Vagina (tissue), 2 donors: ENCODE results near the gene ATP5MC3. TPM values are rescaled to one million over a fixed set of nuclear protein-coding genes. Genes with fewer than 3 reads are reported as not detected.

ENCODE experiments used
- DNase-seq, 2 donors: peaks; one replicate each; pipeline ENCODE4 v3.0.0-alpha.2; 2017; ENCODE audit errors: extremely low spot score in 2 of 2
- H3K27ac ChIP-seq: fragments of 200-600 bp; sonication (generic); one replicate; pipeline ENCODE4 v1.5.1; 2019
- H3K27me3 ChIP-seq: fragments of 200-600 bp; sonication (generic); one replicate; pipeline ENCODE4 v1.5.1; 2019
- H3K36me3 ChIP-seq, 2 donors: fragments of 200-600 bp; sonication (generic); one replicate each; pipeline ENCODE4 v1.5.1; 2017 to 2019
- H3K4me1 ChIP-seq: fragments of 200-600 bp; sonication (generic); one replicate; pipeline ENCODE4 v1.5.1; 2019
- H3K4me3 ChIP-seq, 2 donors: fragments of 200-600 bp; sonication (generic); 1 replicate in 1 of 2; 2 replicates in 1 of 2; pipeline ENCODE4 v1.5.1; 2016 to 2019
- H3K9me3 ChIP-seq: fragments of 200-600 bp; sonication (generic); one replicate; pipeline ENCODE4 v1.5.1; 2019
- POLR2A ChIP-seq, 2 donors: fragments of 450-650 bp; IDR thresholded peaks; one replicate each; pipeline ENCODE4 v1.6.1; 2017; ENCODE audit warnings: antibody characterized with exemption in 2 of 2, mild to moderate bottlenecking in 2 of 2, moderate library complexity in 2 of 2
- POLR2AphosphoS5 ChIP-seq, 2 donors: sonication (generic); formaldehyde crosslinking; IDR thresholded peaks; one replicate each; pipeline ENCODE4 v1.9.0; 2017; ENCODE audit warnings: antibody characterized with exemption in 2 of 2, mild to moderate bottlenecking in 2 of 2, low read depth in 1 of 2; ENCODE audit not compliant: insufficient read depth in 1 of 2
- intact Hi-C: fragments of 100-400 bp; cut with DNase I; formaldehyde crosslinking; loops from one replicate; pipeline ENCODE4 v1.15.1; 2023
- total RNA-seq: library from RNA; depleted of rRNA; stranded (reverse); fragments of >200 nt; gene quantifications from one replicate; pipeline ENCODE4 v1.2.3, GENCODE V29; 2016
- TF ChIP-seq, protein P1 (sequence below), 3 experiments: fragments of 450-650 bp in 2 of 3; fragments of 200-600 bp in 1 of 3; sonication (generic) in 1 of 3; IDR thresholded peaks; one replicate each; pipeline ENCODE4 v1.5.1; 2017 to 2019; ENCODE audit warnings: antibody characterized with exemption in 3 of 3, mild to moderate bottlenecking in 2 of 3, moderate library complexity in 2 of 3

Gene ATP5MC3
- total RNA-seq, 1 donor from 2014 or later = 106 TPM

DNA sequence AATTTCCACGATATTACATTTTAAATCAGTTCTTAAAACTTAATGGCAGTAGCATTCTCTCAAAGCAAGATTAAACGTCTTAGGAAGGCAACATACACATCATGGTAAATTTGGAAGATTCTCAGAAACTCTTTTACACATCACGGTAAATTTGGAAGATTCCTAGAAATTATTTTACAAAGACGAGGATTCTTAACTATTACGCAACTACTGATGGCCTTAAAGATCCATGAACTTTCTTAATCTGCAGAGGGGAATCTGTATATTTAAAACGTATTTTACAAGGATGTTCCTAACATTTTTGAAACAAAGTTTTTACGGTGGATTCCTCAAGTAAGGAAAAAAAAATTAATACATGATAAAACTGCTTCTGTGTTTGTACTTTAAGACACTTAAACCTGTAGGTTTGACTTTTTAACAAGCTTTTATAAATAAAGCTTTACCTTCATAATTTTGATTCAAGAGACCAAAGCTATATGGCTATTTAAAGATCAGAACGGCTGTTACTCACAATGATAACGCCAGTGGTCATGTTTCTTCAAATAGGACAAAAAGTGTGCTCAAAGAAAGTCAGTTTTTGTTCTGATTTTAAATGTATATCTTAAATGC lies 15.2 kb downstream of the ATP5MC3 start:
- DNase-seq = no peak
- no peaks in the 10 kb centered on the region for H3K36me3 ChIP-seq
- intact Hi-C loops = no loop called here
- peak overlapping the region; percentile 99 for H3K27ac ChIP-seq
- peaks cover 17% of the 10 kb centered on the region for H3K4me1 ChIP-seq
- peak overlapping the region; percentile 97 to 99 for H3K4me3 ChIP-seq
- TF ChIP-seq POLR2AphosphoS5 (IDR thresholded peaks at IDR 0.05; ENCODE audit: insufficient read depth in 1 of 2, low read depth in 1 of 2) (no peak), POLR2A (IDR thresholded peaks at IDR 0.05) (no peak)
- TF ChIP-seq, protein P1, sequence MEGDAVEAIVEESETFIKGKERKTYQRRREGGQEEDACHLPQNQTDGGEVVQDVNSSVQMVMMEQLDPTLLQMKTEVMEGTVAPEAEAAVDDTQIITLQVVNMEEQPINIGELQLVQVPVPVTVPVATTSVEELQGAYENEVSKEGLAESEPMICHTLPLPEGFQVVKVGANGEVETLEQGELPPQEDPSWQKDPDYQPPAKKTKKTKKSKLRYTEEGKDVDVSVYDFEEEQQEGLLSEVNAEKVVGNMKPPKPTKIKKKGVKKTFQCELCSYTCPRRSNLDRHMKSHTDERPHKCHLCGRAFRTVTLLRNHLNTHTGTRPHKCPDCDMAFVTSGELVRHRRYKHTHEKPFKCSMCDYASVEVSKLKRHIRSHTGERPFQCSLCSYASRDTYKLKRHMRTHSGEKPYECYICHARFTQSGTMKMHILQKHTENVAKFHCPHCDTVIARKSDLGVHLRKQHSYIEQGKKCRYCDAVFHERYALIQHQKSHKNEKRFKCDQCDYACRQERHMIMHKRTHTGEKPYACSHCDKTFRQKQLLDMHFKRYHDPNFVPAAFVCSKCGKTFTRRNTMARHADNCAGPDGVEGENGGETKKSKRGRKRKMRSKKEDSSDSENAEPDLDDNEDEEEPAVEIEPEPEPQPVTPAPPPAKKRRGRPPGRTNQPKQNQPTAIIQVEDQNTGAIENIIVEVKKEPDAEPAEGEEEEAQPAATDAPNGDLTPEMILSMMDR (IDR thresholded peaks at IDR 0.05) = no peak
- no peaks in the 10 kb centered on the region for H3K9me3 ChIP-seq
- no peaks in the 10 kb centered on the region for H3K27me3 ChIP-seq

DNA sequence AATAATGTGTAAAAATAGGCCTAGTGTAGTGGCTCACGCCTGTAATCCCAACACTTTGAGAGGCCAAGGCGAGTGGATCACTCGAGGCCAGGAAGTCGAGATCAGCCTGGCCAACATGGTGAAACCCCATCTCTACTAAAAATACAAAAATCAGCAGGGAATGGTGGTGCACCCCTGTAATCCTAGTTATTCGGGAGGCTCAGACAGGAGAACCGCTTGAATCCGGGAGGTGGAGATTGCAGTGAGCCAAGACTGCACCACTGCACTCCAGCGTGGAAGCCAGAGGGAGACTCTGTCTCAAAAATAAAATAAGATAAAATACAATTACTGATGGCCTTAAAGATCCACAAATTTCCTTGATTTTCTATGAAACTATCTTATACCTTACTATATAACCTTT lies 17.3 kb downstream of the ATP5MC3 start:
- Histone ChIP-seq H3K4me3 (no peak overlapping the region), H3K9me3 (no peaks in the 10 kb centered on the region), H3K4me1 (peaks cover 18% of the 10 kb centered on the region), H3K36me3 (no peaks in the 10 kb centered on the region), H3K27ac (no peak overlapping the region), H3K27me3 (no peaks in the 10 kb centered on the region)
- no peak for DNase-seq
- intact Hi-C loops = no loop called here
- TF ChIP-seq POLR2A (IDR thresholded peaks at IDR 0.05) (no peak), POLR2AphosphoS5 (IDR thresholded peaks at IDR 0.05; ENCODE audit: insufficient read depth in 1 of 2, low read depth in 1 of 2) (no peak)
- TF ChIP-seq, protein P1 (IDR thresholded peaks at IDR 0.05) = no peak

DNA sequence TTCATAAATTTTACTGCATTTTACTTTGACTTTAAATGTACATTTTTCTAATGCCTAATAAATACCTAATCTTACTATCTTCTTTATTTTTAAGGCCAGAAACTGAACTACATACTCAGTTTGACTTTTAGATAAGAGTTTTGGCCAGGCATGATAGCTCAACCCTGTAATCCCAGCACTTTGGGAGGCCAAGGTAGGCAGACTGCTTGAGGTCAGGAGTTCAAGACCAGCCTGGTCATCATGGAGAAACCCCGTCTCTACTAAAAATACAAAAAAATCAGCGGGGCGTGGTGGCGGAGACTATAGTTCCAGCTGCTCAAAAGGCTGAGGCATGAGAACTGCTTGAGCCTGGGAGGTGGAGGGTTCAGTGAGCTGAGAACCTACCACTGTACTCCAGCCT lies 22.6 kb downstream of the ATP5MC3 start:
- Histone ChIP-seq H3K4me1 (peaks cover 22% of the 10 kb centered on the region), H3K4me3 (no peak overlapping the region), H3K9me3 (no peaks in the 10 kb centered on the region), H3K27me3 (no peaks in the 10 kb centered on the region), H3K27ac (no peak overlapping the region), H3K36me3 (no peaks in the 10 kb centered on the region)
- intact Hi-C loops = no loop called here
- DNase-seq = no peak
- TF ChIP-seq POLR2AphosphoS5 (IDR thresholded peaks at IDR 0.05; ENCODE audit: insufficient read depth in 1 of 2, low read depth in 1 of 2) = no peak
- no peak for TF ChIP-seq POLR2A (IDR thresholded peaks at IDR 0.05)
- TF ChIP-seq, protein P1 (IDR thresholded peaks at IDR 0.05) = no peak

DNA sequence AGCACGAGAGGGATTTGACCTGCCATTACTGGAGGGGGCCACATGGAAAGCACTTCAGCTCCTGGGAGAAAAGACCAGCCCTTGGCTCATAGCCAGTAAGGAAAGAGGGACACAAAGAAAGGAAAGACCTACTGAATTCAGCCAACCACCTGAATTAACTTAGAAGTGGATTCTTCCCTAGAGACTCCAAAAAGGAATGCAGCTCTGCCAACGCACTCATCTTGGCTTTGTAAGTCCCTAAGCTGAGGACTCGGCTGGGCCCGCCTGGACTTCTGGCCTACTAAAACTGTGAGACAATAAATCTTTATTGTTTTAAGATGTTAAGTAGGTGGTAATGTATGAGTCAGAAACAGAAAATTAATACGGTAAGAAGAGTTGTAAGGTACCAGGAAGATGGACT lies 25.0 kb downstream of the ATP5MC3 start:
- Histone ChIP-seq H3K9me3 (no peaks in the 10 kb centered on the region), H3K4me1 (peaks cover 45% of the 10 kb centered on the region), H3K36me3 (no peaks in the 10 kb centered on the region), H3K27me3 (no peaks in the 10 kb centered on the region), H3K27ac (no peak overlapping the region), H3K4me3 (no peak overlapping the region)
- intact Hi-C loops = no loop called here
- DNase-seq = no peak
- TF ChIP-seq POLR2A (IDR thresholded peaks at IDR 0.05) (no peak), POLR2AphosphoS5 (IDR thresholded peaks at IDR 0.05; ENCODE audit: insufficient read depth in 1 of 2, low read depth in 1 of 2) (no peak)
- TF ChIP-seq, protein P1 (IDR thresholded peaks at IDR 0.05) = no peak

DNA sequence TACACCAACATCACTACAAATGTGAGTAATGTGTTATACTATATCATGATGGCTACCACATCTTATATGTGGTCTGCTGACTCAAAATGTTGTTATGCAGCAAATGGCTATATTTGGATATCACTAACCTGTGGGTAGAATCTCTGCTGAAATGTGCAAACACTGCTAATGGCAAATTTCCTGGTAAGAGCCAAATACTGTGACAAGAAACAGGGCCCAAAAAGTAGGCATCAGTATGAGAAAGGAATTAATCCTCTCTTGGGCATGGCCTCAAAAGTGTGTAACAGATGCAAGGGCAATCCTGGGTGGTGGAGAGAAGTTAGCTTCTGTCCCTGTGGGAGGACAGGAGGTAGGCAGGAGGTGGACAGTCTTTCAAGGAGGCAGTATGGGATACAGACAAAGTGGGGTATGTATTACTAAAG lies 26.8 kb downstream of the ATP5MC3 start:
- TF ChIP-seq POLR2A (IDR thresholded peaks at IDR 0.05) (no peak), POLR2AphosphoS5 (IDR thresholded peaks at IDR 0.05; ENCODE audit: insufficient read depth in 1 of 2, low read depth in 1 of 2) (no peak)
- TF ChIP-seq, protein P1 (IDR thresholded peaks at IDR 0.05) = no peak
- H3K36me3 ChIP-seq = no peaks in the 10 kb centered on the region
- no peaks in the 10 kb centered on the region for H3K9me3 ChIP-seq
- no peak overlapping the region for H3K4me3 ChIP-seq
- H3K4me1 ChIP-seq = peaks cover 47% of the 10 kb centered on the region
- no peak for DNase-seq
- no peaks in the 10 kb centered on the region for H3K27me3 ChIP-seq
- intact Hi-C loops = no loop called here
- H3K27ac ChIP-seq = no peak overlapping the region
